SK-N-SH (cell line): ENCODE results near the gene PISD. TPM values are rescaled to one million over a fixed set of nuclear protein-coding genes. Genes with fewer than 3 reads are reported as not detected.

ENCODE experiments used
- CTCF ChIA-PET: fragments of 300-600, 350-600 bp; formaldehyde crosslinking; extraction: SDS; loops from one replicate; lab custom pipeline; 2021; lab: Yijun Ruan, JAX
- POLR2A ChIA-PET: fragments of 350-600 bp; sonication (Branson Sonifier 250); formaldehyde crosslinking; extraction: SDS; loops from one replicate; lab custom pipeline; 2020; ENCODE audit warnings: antibody characterized with exemption, inconsistent platforms; lab: Yijun Ruan, JAX
- DNase-seq: peaks from one replicate; pipeline ENCODE4 v3.0.0; 2012
- H2AFZ ChIP-seq: fragments of 200-600 bp; sonication (generic); 2 replicates; pipeline ENCODE4 v1.8.1; 2016; ENCODE audit warnings: antibody characterized with exemption, mild to moderate bottlenecking, low read depth
- H3F3A ChIP-seq: fragments of 200-600 bp; sonication (generic); replicated peaks from 2 replicates; pipeline ENCODE3; 2016; ENCODE audit warnings: antibody characterized with exemption, mild to moderate bottlenecking; ENCODE audit not compliant: insufficient read depth
- H3K27ac ChIP-seq, 2 experiments: fragments of 200-500 bp in 1 of 2; fragments of 200-600 bp in 1 of 2; sonication (Bioruptor generic) in 1 of 2; sonication (generic), shearing (Covaris generic) in 1 of 2; 2 replicates each; pipeline versions ENCODE4 v1.5.1 to v1.6.1; 2014 to 2016; ENCODE audit warnings: low read depth in 2 of 2, inconsistent platforms in 1 of 2, low read length in 1 of 2, mild to moderate bottlenecking in 1 of 2, mixed read lengths in 1 of 2
- H3K27me3 ChIP-seq: fragments of 200-600 bp; sonication (generic), shearing (Covaris generic); 2 replicates; pipeline ENCODE4 v1.6.1; 2016; ENCODE audit warnings: mixed run types; ENCODE audit not compliant: insufficient read depth
- H3K36me3 ChIP-seq, 2 experiments: fragments of 200-500 bp in 1 of 2; fragments of 200-600 bp in 1 of 2; sonication (Bioruptor generic) in 1 of 2; sonication (generic) in 1 of 2; replicated peaks in 1 of 2; 2 replicates each; pipeline versions ENCODE3 to v1.5.1; 2014 to 2016; ENCODE audit warnings: low read length in 1 of 2, mild to moderate bottlenecking in 1 of 2; ENCODE audit not compliant: insufficient read depth in 2 of 2, control insufficient read depth in 1 of 2
- H3K4me1 ChIP-seq, 2 experiments: fragments of 200-500 bp in 1 of 2; fragments of 200-600 bp in 1 of 2; sonication (Bioruptor generic) in 1 of 2; sonication (generic), shearing (Covaris generic) in 1 of 2; 2 replicates each; pipeline versions ENCODE4 v1.5.1 to v1.6.1; 2014 to 2016; ENCODE audit warnings: low read depth in 1 of 2, low read length in 1 of 2, mixed run types in 1 of 2; ENCODE audit not compliant: insufficient read depth in 2 of 2, control insufficient read depth in 1 of 2
- H3K4me2 ChIP-seq: fragments of 200-600 bp; sonication (generic), shearing (Covaris generic); 2 replicates; pipeline ENCODE4 v1.6.1; 2017; ENCODE audit warnings: mixed run types
- H3K4me3 ChIP-seq, 2 experiments: fragments of 200-500 bp in 1 of 2; fragments of 200-600 bp in 1 of 2; sonication (Bioruptor generic) in 1 of 2; sonication (generic), shearing (Covaris generic) in 1 of 2; 2 replicates each; pipeline versions ENCODE4 v1.5.1 to v1.8.1; 2014 to 2016; ENCODE audit warnings: low read depth in 2 of 2, inconsistent platforms in 1 of 2, low read length in 1 of 2, mild to moderate bottlenecking in 1 of 2, mixed read lengths in 1 of 2, moderate library complexity in 1 of 2
- H3K79me2 ChIP-seq: fragments of 200-600 bp; sonication (generic); 2 replicates; pipeline ENCODE4 v1.8.1; 2017; ENCODE audit warnings: mild to moderate bottlenecking; ENCODE audit not compliant: insufficient read depth
- H3K9ac ChIP-seq: fragments of 200-600 bp; sonication (generic); 2 replicates; pipeline ENCODE4 v1.6.1; 2017; ENCODE audit warnings: mixed run types
- H3K9me2 ChIP-seq: fragments of 200-600 bp; sonication (generic); 2 replicates; pipeline ENCODE4 v1.6.1; 2017; ENCODE audit warnings: mixed run types
- H3K9me3 ChIP-seq: fragments of 200-600 bp; sonication (generic); 2 replicates; pipeline ENCODE4 v1.6.1; 2017; ENCODE audit warnings: mixed run types, mild to moderate bottlenecking, moderate library complexity
- H4K20me1 ChIP-seq: fragments of 200-600 bp; sonication (generic); 2 replicates; pipeline ENCODE4 v1.6.1; 2017; ENCODE audit warnings: mild to moderate bottlenecking, mixed run types; ENCODE audit not compliant: insufficient read depth
- CHD2 ChIP-seq: fragments of 150-350 bp; IDR thresholded peaks from 2 replicates; pipeline ENCODE4 v1.6.1; 2018; ENCODE audit warnings: low read length; ENCODE audit not compliant: partially characterized antibody
- CTCF ChIP-seq: fragments of 200-600 bp; sonication (generic); IDR thresholded peaks from 2 replicates; pipeline ENCODE4 v1.6.1; 2017; ENCODE audit warnings: antibody characterized with exemption, mild to moderate bottlenecking, moderate library complexity
- ELF1 ChIP-seq: IDR thresholded peaks from 2 replicates; pipeline ENCODE4 v1.4.0; 2012
- EZH2phosphoT487 ChIP-seq: fragments of 200-600 bp; sonication (generic); IDR thresholded peaks from 2 replicates; pipeline ENCODE4 v1.6.1; 2017; ENCODE audit warnings: low read depth, mixed run types, mild to moderate bottlenecking, antibody characterized with exemption, moderate library complexity, borderline replicate concordance
- FOSL2 ChIP-seq: IDR thresholded peaks from 2 replicates; pipeline ENCODE4 v1.4.0; 2012; ENCODE audit warnings: low read depth, mild to moderate bottlenecking, moderate library complexity, borderline replicate concordance
- FOXJ3 ChIP-seq: sonication (generic); formaldehyde crosslinking; IDR thresholded peaks from 2 replicates; pipeline ENCODE4 v1.5.1; 2020; ENCODE audit warnings: mild to moderate bottlenecking, missing genetic modification reagents
- FOXM1 ChIP-seq: IDR thresholded peaks from 2 replicates; pipeline ENCODE4 v1.4.0; 2012; ENCODE audit warnings: low read depth, mild to moderate bottlenecking
- IRF3 ChIP-seq: fragments of 150-350 bp; IDR thresholded peaks from 2 replicates; pipeline ENCODE4 v1.6.1; 2016; ENCODE audit warnings: mild to moderate bottlenecking, low read depth, low read length
- NFIC ChIP-seq: IDR thresholded peaks from 2 replicates; pipeline ENCODE4 v1.4.0; 2012; ENCODE audit warnings: borderline replicate concordance
- NRF1 ChIP-seq: IDR thresholded peaks from 2 replicates; pipeline ENCODE4 v1.6.1; 2012; ENCODE audit warnings: low read depth, mild to moderate bottlenecking, low read length
- POLR2AphosphoS5 ChIP-seq: IDR thresholded peaks from 2 replicates; pipeline ENCODE4 v1.6.1; 2012; ENCODE audit warnings: low read depth, low read length
- RAD21 ChIP-seq: IDR thresholded peaks from 2 replicates; pipeline ENCODE4 v1.6.1; 2012; ENCODE audit warnings: mild to moderate bottlenecking, low read length
- RCOR1 ChIP-seq: fragments of 150-350 bp; IDR thresholded peaks from 2 replicates; pipeline ENCODE4 v1.6.1; 2017; ENCODE audit warnings: antibody characterized with exemption, low read length
- RXRA ChIP-seq: IDR thresholded peaks from 2 replicates; pipeline ENCODE4 v1.4.0; 2012; ENCODE audit warnings: low read depth, mild to moderate bottlenecking, borderline replicate concordance
- SMC3 ChIP-seq: IDR thresholded peaks from 2 replicates; pipeline ENCODE4 v1.6.1; 2012; ENCODE audit warnings: low read depth, low read length, improper control_type of control experiment
- USF1 ChIP-seq: IDR thresholded peaks from 2 replicates; pipeline ENCODE4 v1.4.0; 2012; ENCODE audit warnings: low read depth, borderline replicate concordance
- USF2 ChIP-seq: fragments of 150-350 bp; IDR thresholded peaks from 2 replicates; pipeline ENCODE4 v1.6.1; 2017; ENCODE audit warnings: antibody characterized with exemption, low read length, low read depth, borderline replicate concordance
- WGBS: methylation state at CpG from one replicate; pipeline ENCODE4 v1.1.6; 2017; ENCODE audit warnings: low lambda C conversion rate; 5-methylcytosine and 5-hydroxymethylcytosine counted together
- polyA plus RNA-seq, 3 experiments: library from polyadenylated mRNA; depleted of rRNA; stranded (reverse); fragments of >200 nt; gene quantifications; 2 replicates each; pipeline ENCODE4 v1.2.3, GENCODE V29; 2012
- TF ChIP-seq, protein P1 (sequence below): IDR thresholded peaks from 2 replicates; pipeline ENCODE4 v1.4.0; 2012; ENCODE audit warnings: low read depth, borderline replicate concordance
- TF ChIP-seq, protein P2 (sequence below): IDR thresholded peaks from 2 replicates; pipeline ENCODE4 v1.6.1; 2012; ENCODE audit warnings: mild to moderate bottlenecking, low read depth, low read length, moderate library complexity

PISD gene
- polyA plus RNA-seq, 1 of the 3 experiments (the other 2 are of a cell fraction): 34.9 TPM

- H3K27me3 ChIP-seq: no peaks in the 10 kb centered on the region
- H2AFZ ChIP-seq: no peak overlapping the region
- no peaks in the 10 kb centered on the region for H3K4me1 ChIP-seq
- POLR2A ChIA-PET: no interaction called here
- no peak overlapping the region for H3K4me3 ChIP-seq
- 86% methylated on average over 4 of the region's 5 CpGs for WGBS
- no peak for TF ChIP-seq POLR2AphosphoS5
- TF ChIP-seq, protein P1, sequence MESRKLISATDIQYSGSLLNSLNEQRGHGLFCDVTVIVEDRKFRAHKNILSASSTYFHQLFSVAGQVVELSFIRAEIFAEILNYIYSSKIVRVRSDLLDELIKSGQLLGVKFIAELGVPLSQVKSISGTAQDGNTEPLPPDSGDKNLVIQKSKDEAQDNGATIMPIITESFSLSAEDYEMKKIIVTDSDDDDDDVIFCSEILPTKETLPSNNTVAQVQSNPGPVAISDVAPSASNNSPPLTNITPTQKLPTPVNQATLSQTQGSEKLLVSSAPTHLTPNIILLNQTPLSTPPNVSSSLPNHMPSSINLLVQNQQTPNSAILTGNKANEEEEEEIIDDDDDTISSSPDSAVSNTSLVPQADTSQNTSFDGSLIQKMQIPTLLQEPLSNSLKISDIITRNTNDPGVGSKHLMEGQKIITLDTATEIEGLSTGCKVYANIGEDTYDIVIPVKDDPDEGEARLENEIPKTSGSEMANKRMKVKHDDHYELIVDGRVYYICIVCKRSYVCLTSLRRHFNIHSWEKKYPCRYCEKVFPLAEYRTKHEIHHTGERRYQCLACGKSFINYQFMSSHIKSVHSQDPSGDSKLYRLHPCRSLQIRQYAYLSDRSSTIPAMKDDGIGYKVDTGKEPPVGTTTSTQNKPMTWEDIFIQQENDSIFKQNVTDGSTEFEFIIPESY: no peak
- no peak for TF ChIP-seq USF2
- no peak for TF ChIP-seq EZH2phosphoT487
- TF ChIP-seq RXRA: no peak
- TF ChIP-seq NRF1: no peak
- no peak for TF ChIP-seq RCOR1
- no peak for TF ChIP-seq USF1
- TF ChIP-seq IRF3: no peak
- TF ChIP-seq NFIC: no peak
- no peak for TF ChIP-seq FOXM1
- TF ChIP-seq, protein P2, sequence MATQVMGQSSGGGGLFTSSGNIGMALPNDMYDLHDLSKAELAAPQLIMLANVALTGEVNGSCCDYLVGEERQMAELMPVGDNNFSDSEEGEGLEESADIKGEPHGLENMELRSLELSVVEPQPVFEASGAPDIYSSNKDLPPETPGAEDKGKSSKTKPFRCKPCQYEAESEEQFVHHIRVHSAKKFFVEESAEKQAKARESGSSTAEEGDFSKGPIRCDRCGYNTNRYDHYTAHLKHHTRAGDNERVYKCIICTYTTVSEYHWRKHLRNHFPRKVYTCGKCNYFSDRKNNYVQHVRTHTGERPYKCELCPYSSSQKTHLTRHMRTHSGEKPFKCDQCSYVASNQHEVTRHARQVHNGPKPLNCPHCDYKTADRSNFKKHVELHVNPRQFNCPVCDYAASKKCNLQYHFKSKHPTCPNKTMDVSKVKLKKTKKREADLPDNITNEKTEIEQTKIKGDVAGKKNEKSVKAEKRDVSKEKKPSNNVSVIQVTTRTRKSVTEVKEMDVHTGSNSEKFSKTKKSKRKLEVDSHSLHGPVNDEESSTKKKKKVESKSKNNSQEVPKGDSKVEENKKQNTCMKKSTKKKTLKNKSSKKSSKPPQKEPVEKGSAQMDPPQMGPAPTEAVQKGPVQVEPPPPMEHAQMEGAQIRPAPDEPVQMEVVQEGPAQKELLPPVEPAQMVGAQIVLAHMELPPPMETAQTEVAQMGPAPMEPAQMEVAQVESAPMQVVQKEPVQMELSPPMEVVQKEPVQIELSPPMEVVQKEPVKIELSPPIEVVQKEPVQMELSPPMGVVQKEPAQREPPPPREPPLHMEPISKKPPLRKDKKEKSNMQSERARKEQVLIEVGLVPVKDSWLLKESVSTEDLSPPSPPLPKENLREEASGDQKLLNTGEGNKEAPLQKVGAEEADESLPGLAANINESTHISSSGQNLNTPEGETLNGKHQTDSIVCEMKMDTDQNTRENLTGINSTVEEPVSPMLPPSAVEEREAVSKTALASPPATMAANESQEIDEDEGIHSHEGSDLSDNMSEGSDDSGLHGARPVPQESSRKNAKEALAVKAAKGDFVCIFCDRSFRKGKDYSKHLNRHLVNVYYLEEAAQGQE: no peak
- no peak for TF ChIP-seq FOXJ3 (CRISPR knock-in tag)
- no peak for TF ChIP-seq SMC3
- no peak for TF ChIP-seq CTCF
- no peak for TF ChIP-seq RAD21
- TF ChIP-seq FOSL2: no peak
- no peak for TF ChIP-seq CHD2
- TF ChIP-seq ELF1: no peak
- H3K79me2 ChIP-seq: no peaks in the 10 kb centered on the region
- peaks cover 15 to 22% of the 10 kb centered on the region in 2 experiments for H3K36me3 ChIP-seq
- no peak overlapping the region for H3K27ac ChIP-seq
- DNase-seq: no peak
- no peaks in the 10 kb centered on the region for H3K9me3 ChIP-seq
- H3K4me2 ChIP-seq: no peak overlapping the region
- CTCF ChIA-PET: no interaction called here
- H3K9ac ChIP-seq: no peak overlapping the region
- no peaks in the 10 kb centered on the region for H3K9me2 ChIP-seq
- no peaks in the 10 kb centered on the region for H4K20me1 ChIP-seq
- H3F3A ChIP-seq: peaks cover 3% of the 10 kb centered on the region
Measured at GRCh38 chr22:31578171-31578570, 83.8 kb downstream of the PISD start.
